Measurements from ENCODE around the gene MTFP1. TPM values are rescaled to one million over a fixed set of nuclear protein-coding genes. Genes with fewer than 3 reads are reported as not detected.

Gene MTFP1
- total and polyA plus RNA-seq, 2 of the 4 experiments (the other 2 are of a cell fraction), result 7.3 to 7.7 TPM

DNA sequence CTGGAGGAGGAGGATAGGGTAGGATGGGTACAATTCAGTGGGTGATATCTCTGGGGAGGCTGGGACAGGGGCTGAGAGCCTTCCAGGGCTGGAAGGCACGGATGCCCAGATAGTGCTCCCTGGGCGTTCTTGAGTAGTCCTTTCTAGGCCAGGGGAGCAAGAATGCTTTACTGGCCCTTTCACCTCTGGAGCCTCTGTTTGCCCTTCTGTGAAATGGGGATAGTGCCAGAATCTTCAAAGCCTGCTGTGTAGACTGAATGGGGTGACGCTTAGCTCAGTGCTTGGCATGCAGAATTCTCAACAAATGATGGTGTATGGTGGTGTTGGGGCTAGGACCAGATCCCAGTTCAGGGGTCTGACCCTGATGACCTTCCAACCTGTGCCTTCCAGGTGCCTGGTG lies 7.7 kb downstream of the MTFP1 start:
- no TSS peak for BruUV-seq (replicated peaks)
- Histone ChIP-seq H4K91ac (ENCODE audit: insufficient read depth, low read depth, low read length) (no peak overlapping the region), H3K56ac (ENCODE audit: extremely low read depth, insufficient read depth, low read length) (no peak overlapping the region), H2AK9ac (replicated peaks; ENCODE audit: low read depth, low read length, poor library complexity) (no peak overlapping the region), H3K4me3 (ENCODE audit: insufficient read depth, low read depth, low read length) (no peak overlapping the region), H3K79me1 (ENCODE audit: low read depth in 1 of 2, low read length in 2 of 2) (no peaks in the 10 kb centered on the region), H3K27ac (ENCODE audit: insufficient read depth, low read length) (no peak overlapping the region), H3K4me1 (ENCODE audit: control insufficient read depth, insufficient read depth, low read length) (no peaks in the 10 kb centered on the region), H3K27me3 (ENCODE audit: control insufficient read depth, insufficient read depth, low read length) (peaks cover 3% of the 10 kb centered on the region; the same call in 1 of the 2 replicates), H3K4me2 (ENCODE audit: low read depth, low read length) (no peak overlapping the region), H2BK5ac (ENCODE audit: low read depth, low read length, poor library complexity, severe bottlenecking) (no peak overlapping the region), H3K9ac (ENCODE audit: low read depth, low read length) (no peak overlapping the region), H4K20me1 (ENCODE audit: insufficient read depth, low read length) (no peaks in the 10 kb centered on the region), H4K8ac (ENCODE audit: low read depth in 2 of 2, low read length in 2 of 2) (no peak overlapping the region), H3K14ac (replicated peaks; ENCODE audit: low read depth, low read length) (no peak overlapping the region), H2BK20ac (ENCODE audit: low read depth, low read length) (no peak overlapping the region), H3K9me1 (ENCODE audit: insufficient read depth, low read length) (no peaks in the 10 kb centered on the region), H3K23ac (ENCODE audit: low read depth, low read length) (no peak overlapping the region), H2BK120ac (ENCODE audit: low read depth, low read length) (no peak overlapping the region), H2AK5ac (ENCODE audit: low read depth, low read length) (no peak overlapping the region), H4K5ac (ENCODE audit: low read depth, low read length) (no peak overlapping the region), H3K4ac (ENCODE audit: low read depth, low read length) (no peak overlapping the region), H3K9me3 (ENCODE audit: control insufficient read depth, insufficient read depth, low read length) (no peaks in the 10 kb centered on the region), H2AFZ (replicated peaks; ENCODE audit: low read length, poor library complexity) (no peak overlapping the region), H3K18ac (ENCODE audit: low read depth, low read length) (no peak overlapping the region), H3K36me3 (ENCODE audit: control insufficient read depth, insufficient read depth, low read length) (peaks cover 4% of the 10 kb centered on the region; the same call in 1 of the 2 replicates), H2BK15ac (ENCODE audit: low read depth, low read length) (no peak overlapping the region)
- dilution Hi-C loops (cut with HindIII; ENCODE audit: low sequenced_read_pairs, unreplicated experiment) (no loop called here), in situ Hi-C loops (cut with MboI; ENCODE audit: low sequenced_read_pairs) (no loop called here), intact Hi-C loops (cut with micrococcal nuclease) (no loop called here)
- TF ChIP-seq CHD1 (IDR thresholded peaks at IDR 0.05; ENCODE audit: low read depth, low read length) (no peak), CTCF (conservative IDR thresholded peaks at IDR 0.05; ENCODE audit: low read depth, low read length) (no peak), RCOR1 (IDR thresholded peaks at IDR 0.05; ENCODE audit: insufficient replicate concordance, low read length) (no peak), BHLHE40 (IDR thresholded peaks at IDR 0.05; ENCODE audit: low read depth, low read length) (no peak), MAZ (IDR thresholded peaks at IDR 0.05; ENCODE audit: borderline replicate concordance, low read depth, low read length) (no peak), NFE2L2 (IDR thresholded peaks at IDR 0.05; ENCODE audit: low read depth, low read length) (no peak)
- WGBS, 2 experiments (ENCODE audit: extremely low coverage in 2 of 2, insufficient read length in 1 of 2), result 83% methylated on average over 2 of the region's 3 CpGs; no CpG with 5 or more reads in 1 of the 2 experiments
- DNase-seq, result no peak
- no peak for ATAC-seq (ENCODE audit: low read depth)
- ChIA-PET POLR2A (ENCODE audit: unreplicated experiment) (no interaction called here), CTCF (no interaction called here)
